Endothelial cell of umbilical vein (primary cell): ENCODE results near the gene RAB44. TPM values are rescaled to one million over a fixed set of nuclear protein-coding genes. Genes with fewer than 3 reads are reported as not detected.

Source experiments
- BruUV-seq: library from RNA; stranded (reverse); fragments of 400-500 nt; replicated peaks from 2 replicates; lab custom pipeline; 2021; lab: Mats Ljungman, UMichigan
- CTCF ChIA-PET: fragments of 300-600, 350-600 bp; sonication (Branson Sonifier 250); formaldehyde crosslinking; loops from one replicate; lab custom pipeline; 2021; ENCODE audit warnings: antibody characterized with exemption, inconsistent platforms; lab: Charles Lee
- POLR2A ChIA-PET: fragments of 300-600, 350-600 bp; sonication (Branson Sonifier 250); formaldehyde crosslinking; loops from one replicate; lab custom pipeline; 2021; ENCODE audit warnings: antibody characterized with exemption, inconsistent platforms; lab: Charles Lee
- DNase-seq: peaks from one replicate; pipeline ENCODE4 v3.0.0-alpha.2; 2011; ENCODE audit warnings: low read depth, low spot score
- FAIRE-seq: peaks from 2 replicates; lab custom pipeline; 2011; peaks lifted over from hg19 to GRCh38; lab: Jason Lieb, UNC
- H2AFZ ChIP-seq: 2 replicates; pipeline ENCODE4 v1.6.0; 2012; ENCODE audit warnings: low read depth, low read length, control low read depth, inconsistent platforms
- H3K27ac ChIP-seq: 2 replicates; pipeline ENCODE4 v1.5.1; 2011; ENCODE audit warnings: low read depth, mild to moderate bottlenecking, control low read depth, low read length, moderate library complexity; ENCODE audit not compliant: insufficient read depth
- H3K27me3 ChIP-seq, 2 experiments: 2 replicates each; pipeline versions ENCODE4 v1.6.0 to v1.6.1; 2011; ENCODE audit warnings: low read length in 2 of 2, mixed read lengths in 1 of 2; ENCODE audit not compliant: control insufficient read depth in 2 of 2, insufficient read depth in 2 of 2
- H3K36me3 ChIP-seq, 2 experiments: 2 replicates in 1 of 2; 3 replicates in 1 of 2; pipeline ENCODE4 v1.5.1; 2011; ENCODE audit warnings: low read length in 2 of 2, mild to moderate bottlenecking in 1 of 2, moderate library complexity in 1 of 2; ENCODE audit not compliant: control insufficient read depth in 2 of 2, insufficient read depth in 2 of 2; ENCODE audit errors: extremely low read depth in 1 of 2
- H3K4me1 ChIP-seq: 3 replicates; pipeline ENCODE4 v1.5.1; 2011; ENCODE audit warnings: mild to moderate bottlenecking, low read length; ENCODE audit not compliant: control insufficient read depth, insufficient read depth; ENCODE audit errors: extremely low read depth
- H3K4me2 ChIP-seq: 2 replicates; pipeline ENCODE4 v1.6.1; 2011; ENCODE audit warnings: low read length, control low read depth, mixed read lengths; ENCODE audit not compliant: insufficient read depth
- H3K4me3 ChIP-seq, 3 experiments: fragments of 200-600 bp in 1 of 3; sonication (generic), shearing (Covaris generic) in 1 of 3; replicated peaks in 1 of 3; 2 replicates each; pipeline ENCODE4 v1.5.1; 2011 to 2016; ENCODE audit warnings: control low read depth in 3 of 3, low read length in 3 of 3, mild to moderate bottlenecking in 2 of 3, inconsistent platforms in 1 of 3, low read depth in 1 of 3, moderate library complexity in 1 of 3; ENCODE audit not compliant: insufficient read depth in 1 of 3
- H3K79me2 ChIP-seq: 2 replicates; pipeline ENCODE4 v1.6.0; 2012; ENCODE audit warnings: low read length, inconsistent platforms; ENCODE audit not compliant: control insufficient read depth, insufficient read depth
- H3K9ac ChIP-seq: replicated peaks from 2 replicates; pipeline ENCODE3; 2011; ENCODE audit warnings: low read length, control low read depth; ENCODE audit not compliant: insufficient read depth; ENCODE audit errors: extremely low read depth
- H3K9me1 ChIP-seq: replicated peaks from 3 replicates; pipeline ENCODE4 v1.6.0; 2011; ENCODE audit warnings: mild to moderate bottlenecking, low read length; ENCODE audit not compliant: control insufficient read depth, insufficient read depth; ENCODE audit errors: extremely low read depth
- H3K9me3 ChIP-seq: replicated peaks from 2 replicates; pipeline ENCODE4 v1.5.1; 2012; ENCODE audit warnings: low read length, inconsistent platforms; ENCODE audit not compliant: control insufficient read depth, insufficient read depth
- H4K20me1 ChIP-seq: replicated peaks from 2 replicates; pipeline ENCODE3; 2011; ENCODE audit warnings: mild to moderate bottlenecking, low read length; ENCODE audit not compliant: control insufficient read depth, insufficient read depth; ENCODE audit errors: extremely low read depth
- EZH2 ChIP-seq: IDR thresholded peaks from 2 replicates; pipeline ENCODE4 v1.6.1; 2012; ENCODE audit warnings: borderline replicate concordance, low read depth, mild to moderate bottlenecking, moderate library complexity, low read length, inconsistent platforms; ENCODE audit not compliant: severe bottlenecking
- FOS ChIP-seq: IDR thresholded peaks from 2 replicates; pipeline ENCODE4 v1.6.1; 2011; ENCODE audit warnings: mild to moderate bottlenecking, low read length, moderate library complexity, borderline replicate concordance; ENCODE audit not compliant: insufficient read depth
- GATA2 ChIP-seq: IDR thresholded peaks from 2 replicates; pipeline ENCODE4 v1.7.0; 2011; ENCODE audit warnings: low read depth, mild to moderate bottlenecking, moderate library complexity, mixed read lengths, low read length; ENCODE audit not compliant: insufficient read length, insufficient read depth
- JUN ChIP-seq: IDR thresholded peaks from 2 replicates; pipeline ENCODE4 v1.6.1; 2011; ENCODE audit warnings: borderline replicate concordance, low read depth; ENCODE audit not compliant: insufficient read length, insufficient read depth
- MAX ChIP-seq: IDR thresholded peaks from 2 replicates; pipeline ENCODE4 v1.6.1; 2011; ENCODE audit not compliant: insufficient read depth, insufficient read length
- MYC ChIP-seq: IDR thresholded peaks from one replicate; pipeline ENCODE4 v1.6.1; 2011; ENCODE audit warnings: mild to moderate bottlenecking, low read depth, low read length
- POLR2A ChIP-seq: IDR thresholded peaks from 2 replicates; pipeline ENCODE4 v1.6.1; 2012; ENCODE audit warnings: low read depth, mild to moderate bottlenecking, control low read depth, low read length
- POLR2AphosphoS5 ChIP-seq: IDR thresholded peaks from 2 replicates; pipeline ENCODE4 v1.6.1; 2012; ENCODE audit warnings: low read depth, mild to moderate bottlenecking, control low read depth, low read length, moderate library complexity; ENCODE audit not compliant: insufficient read depth
- dilution Hi-C: fragments of 300-500 bp; cut with MboI; formaldehyde crosslinking; loops from one replicate; pipeline ENCODE4 v1.15.0; 2019; ENCODE audit warnings: low sequenced_read_pairs; ENCODE audit not compliant: extremely low pct_ligation_motif_present
- intact Hi-C: fragments of 100-400 bp; cut with micrococcal nuclease; formaldehyde crosslinking; loops from one replicate; pipeline ENCODE4 v1.10.0; 2022
- polyA plus RNA-seq, 4 experiments: library from polyadenylated mRNA; depleted of rRNA in 3 of 4; stranded (reverse) in 3 of 4; unstranded in 1 of 4; fragments of >200 nt; gene quantifications; 2 replicates each; pipeline versions ENCODE4 v1.2.1 to v1.2.3, GENCODE V29; 2011 to 2012; ENCODE audit warnings: missing spikeins in 1 of 4
- total RNA-seq: library from RNA; stranded (reverse); gene quantifications from 2 replicates; pipeline ENCODE4 v1.2.3, GENCODE V29; 2021
- TF ChIP-seq, protein P1 (sequence below), 2 donors: IDR thresholded peaks; 1 replicate in 1 of 2; 2 replicates in 1 of 2; pipeline ENCODE4 v1.5.1; 2011; ENCODE audit warnings: low read length in 2 of 2, mild to moderate bottlenecking in 2 of 2, moderate library complexity in 2 of 2, control low read depth in 1 of 2, inconsistent platforms in 1 of 2, low read depth in 1 of 2; ENCODE audit not compliant: insufficient read depth in 1 of 2; ENCODE audit errors: extremely low read depth in 1 of 2

Gene RAB44
- total and polyA plus RNA-seq, 2 donors (not counting 3 experiments of a cell fraction or from before 2014, with no cell fraction given): 0.03 to 0.11 TPM

- Histone ChIP-seq H3K36me3 (peaks cover 5 to 8% of the 10 kb centered on the region in 2 experiments), H3K9ac (peak overlapping the region; percentile 94), H4K20me1 (no peaks in the 10 kb centered on the region), H3K4me3 (peak overlapping the region; percentile 51 to 81 (median 73)), H3K27ac (peak overlapping the region; percentile 88), H3K27me3 (no peaks in the 10 kb centered on the region), H3K4me2 (peak overlapping the region; percentile 64), H3K79me2 (peaks cover 45% of the 10 kb centered on the region), H3K9me1 (no peaks in the 10 kb centered on the region), H3K9me3 (no peaks in the 10 kb centered on the region), H2AFZ (no peak overlapping the region), H3K4me1 (peaks cover 37% of the 10 kb centered on the region)
- intact Hi-C loops (loop anchor here (2.0 to 5.0 kb wide), 2 partner anchors 193 to 236 kb away; partner anchors contain the start of genes KCTD20, PPIL1 and PXT1), dilution Hi-C loops (no loop called here)
- TF ChIP-seq FOS (peak; percentile 56), MAX (no peak), GATA2 (no peak), JUN (peak; percentile 40), POLR2AphosphoS5 (no peak), POLR2A (no peak), EZH2 (no peak), MYC (no peak)
- TF ChIP-seq, protein P1, sequence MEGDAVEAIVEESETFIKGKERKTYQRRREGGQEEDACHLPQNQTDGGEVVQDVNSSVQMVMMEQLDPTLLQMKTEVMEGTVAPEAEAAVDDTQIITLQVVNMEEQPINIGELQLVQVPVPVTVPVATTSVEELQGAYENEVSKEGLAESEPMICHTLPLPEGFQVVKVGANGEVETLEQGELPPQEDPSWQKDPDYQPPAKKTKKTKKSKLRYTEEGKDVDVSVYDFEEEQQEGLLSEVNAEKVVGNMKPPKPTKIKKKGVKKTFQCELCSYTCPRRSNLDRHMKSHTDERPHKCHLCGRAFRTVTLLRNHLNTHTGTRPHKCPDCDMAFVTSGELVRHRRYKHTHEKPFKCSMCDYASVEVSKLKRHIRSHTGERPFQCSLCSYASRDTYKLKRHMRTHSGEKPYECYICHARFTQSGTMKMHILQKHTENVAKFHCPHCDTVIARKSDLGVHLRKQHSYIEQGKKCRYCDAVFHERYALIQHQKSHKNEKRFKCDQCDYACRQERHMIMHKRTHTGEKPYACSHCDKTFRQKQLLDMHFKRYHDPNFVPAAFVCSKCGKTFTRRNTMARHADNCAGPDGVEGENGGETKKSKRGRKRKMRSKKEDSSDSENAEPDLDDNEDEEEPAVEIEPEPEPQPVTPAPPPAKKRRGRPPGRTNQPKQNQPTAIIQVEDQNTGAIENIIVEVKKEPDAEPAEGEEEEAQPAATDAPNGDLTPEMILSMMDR (IDR thresholded peaks at IDR 0.05; ENCODE audit: extremely low read depth in 1 of 2, insufficient read depth in 1 of 2, low read depth in 1 of 2, low read length in 2 of 2): no peak
- peak; percentile 92 for FAIRE-seq
- DNase-seq: peak; percentile 71
- CTCF ChIA-PET: interaction anchor here (0.6 to 5.8 kb wide), 11 partner anchors 41 to 80 kb away, joined by 3 to 44 read pairs (median 4); no protein-coding TSS in a partner anchor
- POLR2A ChIA-PET: interaction anchor here (1.0 to 2.6 kb wide), 15 partner anchors 8 to 196 kb away, joined by 3 to 13 read pairs (median 4); partner anchors contain the start of gene PPIL1
- BruUV-seq: no TSS peak
Measured at GRCh38 chr6:36679043-36679833, 18.4 kb upstream of the RAB44 start.
